IMR-90 (cell line): ENCODE data around the gene CEACAM1.

Experiments
- RCOR1 ChIP-seq: IDR thresholded peaks from 2 replicates; pipeline ENCODE4 v1.6.1; 2012; ENCODE audit warnings: mild to moderate bottlenecking, low read length, improper control_type of control experiment; ENCODE audit not compliant: insufficient replicate concordance
- RFX5 ChIP-seq: IDR thresholded peaks from 2 replicates; pipeline ENCODE4 v1.8.0; 2012; ENCODE audit warnings: low read depth, mild to moderate bottlenecking, low read length, moderate library complexity

DNA sequence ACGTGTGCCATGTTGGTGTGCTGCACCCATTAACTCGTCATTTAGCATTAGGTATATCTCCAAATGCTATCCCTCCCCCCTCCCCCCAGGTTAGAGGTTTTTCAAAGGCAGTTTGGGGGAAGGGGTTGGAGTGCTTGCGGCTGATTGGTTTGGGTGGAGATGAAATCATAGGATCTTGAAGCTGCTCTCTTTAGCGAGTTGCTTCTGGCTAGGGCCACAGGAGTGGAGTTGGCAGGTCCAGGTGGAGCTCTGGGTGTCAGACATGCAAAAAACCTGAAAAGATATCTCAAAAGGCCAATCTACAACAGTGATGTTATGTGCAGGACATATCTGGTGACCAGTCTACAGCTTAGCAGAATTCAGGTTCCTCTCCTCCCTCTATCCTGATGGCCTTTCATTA lies 52.9 kb downstream of the CEACAM1 start:
- TF ChIP-seq RCOR1 (no peak), RFX5 (no peak)
